ENCODE measurements around the gene FRMD1. TPM values are rescaled to one million over a fixed set of nuclear protein-coding genes. Genes with fewer than 3 reads are reported as not detected.

Gene FRMD1
- total and polyA plus RNA-seq, 2 experiments from 2014 or later: 0.07 TPM; not detected in 1

DNA sequence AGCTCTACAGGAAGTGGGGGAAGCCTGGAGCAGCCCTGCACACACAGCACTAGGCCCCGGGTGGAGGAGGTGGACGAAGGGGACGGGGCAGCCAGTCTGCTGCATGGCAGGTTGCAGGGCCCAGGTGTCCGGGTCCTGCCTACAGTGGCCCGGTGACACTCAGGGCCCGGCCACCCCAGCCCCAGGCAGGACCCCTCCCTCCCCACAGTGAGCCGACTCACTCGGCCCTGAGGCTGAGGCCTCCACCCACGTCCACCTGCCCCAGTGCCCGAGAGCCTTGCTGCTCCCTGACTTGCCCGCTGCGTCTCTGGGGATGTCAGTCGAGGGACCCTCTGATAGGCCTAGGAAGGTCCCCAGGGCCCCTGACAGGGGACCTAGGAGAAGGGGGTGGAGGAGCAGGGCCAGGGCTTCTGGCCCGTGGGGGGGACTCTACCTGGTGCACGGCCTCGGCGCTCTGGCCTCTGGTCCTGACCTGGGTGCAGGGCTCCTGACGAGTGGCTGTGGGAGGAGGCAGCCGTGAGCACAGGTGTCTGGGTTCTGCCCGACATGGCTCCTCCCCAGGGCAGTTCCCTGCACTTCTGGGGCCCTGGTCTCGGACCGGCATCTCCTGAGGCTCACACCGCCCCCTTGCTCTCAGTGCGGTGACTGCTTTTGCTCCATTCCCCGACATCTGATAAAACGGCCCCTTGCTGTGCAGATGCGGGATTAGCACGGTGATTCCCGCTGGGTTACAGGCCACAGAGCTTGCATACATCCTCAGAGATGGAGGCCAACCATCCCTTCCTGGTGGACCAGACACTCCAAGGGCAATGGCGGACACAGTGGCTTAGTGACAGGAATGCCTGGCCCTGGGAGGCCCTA is 20.1 kb downstream of the FRMD1 start:
- Histone ChIP-seq H2AFZ (no peak overlapping the region), H3K4me2 (no peak overlapping the region), H3K27ac (no peak overlapping the region), H3K9me3 (ENCODE audit: low read depth) (no peaks in the 10 kb centered on the region), H3K36me3 (replicated peaks; ENCODE audit: insufficient read depth, low read depth) (no peaks in the 10 kb centered on the region), H3K4me3 (no peak overlapping the region), H3K4me1 (ENCODE audit: insufficient read depth) (no peaks in the 10 kb centered on the region), H3K79me2 (no peaks in the 10 kb centered on the region), H4K20me1 (ENCODE audit: insufficient read depth, poor library complexity, severe bottlenecking) (no peaks in the 10 kb centered on the region), H3K9me2 (replicated peaks; ENCODE audit: insufficient read depth) (no peaks in the 10 kb centered on the region), H3K27me3 (no peaks in the 10 kb centered on the region)
- no peak for TF ChIP-seq EZH2 (IDR thresholded peaks at IDR 0.05; ENCODE audit: borderline replicate concordance)
- TF ChIP-seq EZH2phosphoT487 (IDR thresholded peaks at IDR 0.05; ENCODE audit: low read depth, severe bottlenecking, unreplicated experiment): no peak
- TF ChIP-seq, protein P1, sequence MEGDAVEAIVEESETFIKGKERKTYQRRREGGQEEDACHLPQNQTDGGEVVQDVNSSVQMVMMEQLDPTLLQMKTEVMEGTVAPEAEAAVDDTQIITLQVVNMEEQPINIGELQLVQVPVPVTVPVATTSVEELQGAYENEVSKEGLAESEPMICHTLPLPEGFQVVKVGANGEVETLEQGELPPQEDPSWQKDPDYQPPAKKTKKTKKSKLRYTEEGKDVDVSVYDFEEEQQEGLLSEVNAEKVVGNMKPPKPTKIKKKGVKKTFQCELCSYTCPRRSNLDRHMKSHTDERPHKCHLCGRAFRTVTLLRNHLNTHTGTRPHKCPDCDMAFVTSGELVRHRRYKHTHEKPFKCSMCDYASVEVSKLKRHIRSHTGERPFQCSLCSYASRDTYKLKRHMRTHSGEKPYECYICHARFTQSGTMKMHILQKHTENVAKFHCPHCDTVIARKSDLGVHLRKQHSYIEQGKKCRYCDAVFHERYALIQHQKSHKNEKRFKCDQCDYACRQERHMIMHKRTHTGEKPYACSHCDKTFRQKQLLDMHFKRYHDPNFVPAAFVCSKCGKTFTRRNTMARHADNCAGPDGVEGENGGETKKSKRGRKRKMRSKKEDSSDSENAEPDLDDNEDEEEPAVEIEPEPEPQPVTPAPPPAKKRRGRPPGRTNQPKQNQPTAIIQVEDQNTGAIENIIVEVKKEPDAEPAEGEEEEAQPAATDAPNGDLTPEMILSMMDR (IDR thresholded peaks at IDR 0.05; ENCODE audit: poor library complexity): no peak
- WGBS (ENCODE audit: low lambda C conversion rate, missing lambda C conversion rate): 90% methylated on average over 28 of the region's 30 CpGs
- DNase-seq (ENCODE audit: low spot score): no peak

DNA sequence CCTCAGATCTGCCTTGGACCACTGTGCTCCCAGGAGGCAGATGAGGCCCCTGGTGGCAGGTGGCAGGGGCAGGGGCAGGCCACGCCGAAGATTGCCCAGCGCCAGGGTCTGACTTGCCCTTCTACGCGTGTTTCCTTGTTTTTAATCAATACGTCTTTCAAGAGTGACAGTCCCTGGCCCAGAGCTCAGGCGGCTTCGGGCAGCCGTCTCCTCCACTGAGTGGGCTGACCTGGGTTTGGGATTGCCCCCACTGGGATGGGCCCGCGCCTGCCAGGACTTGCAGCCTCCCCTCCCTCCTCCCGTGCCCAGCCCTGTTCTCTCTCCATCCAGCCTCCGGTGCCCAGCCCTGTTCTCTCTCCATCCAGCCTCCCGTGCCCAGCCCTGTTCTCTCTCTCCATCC is 21.2 kb downstream of the FRMD1 start:
- TF ChIP-seq EZH2phosphoT487 (IDR thresholded peaks at IDR 0.05; ENCODE audit: low read depth, severe bottlenecking, unreplicated experiment) (no peak), EZH2 (IDR thresholded peaks at IDR 0.05; ENCODE audit: borderline replicate concordance) (no peak)
- TF ChIP-seq, protein P1 (IDR thresholded peaks at IDR 0.05; ENCODE audit: poor library complexity): no peak
- 95% methylated on average over 10 of the region's 14 CpGs for WGBS (ENCODE audit: low lambda C conversion rate, missing lambda C conversion rate)
- Histone ChIP-seq H3K4me2 (no peak overlapping the region), H3K27me3 (no peaks in the 10 kb centered on the region), H3K36me3 (replicated peaks; ENCODE audit: insufficient read depth, low read depth) (no peaks in the 10 kb centered on the region), H4K20me1 (ENCODE audit: insufficient read depth, poor library complexity, severe bottlenecking) (no peaks in the 10 kb centered on the region), H3K4me1 (ENCODE audit: insufficient read depth) (no peaks in the 10 kb centered on the region), H3K79me2 (no peaks in the 10 kb centered on the region), H3K9me3 (ENCODE audit: low read depth) (no peaks in the 10 kb centered on the region), H3K4me3 (no peak overlapping the region), H2AFZ (no peak overlapping the region), H3K27ac (no peak overlapping the region), H3K9me2 (replicated peaks; ENCODE audit: insufficient read depth) (no peaks in the 10 kb centered on the region)
- DNase-seq (ENCODE audit: low spot score): no peak

DNA sequence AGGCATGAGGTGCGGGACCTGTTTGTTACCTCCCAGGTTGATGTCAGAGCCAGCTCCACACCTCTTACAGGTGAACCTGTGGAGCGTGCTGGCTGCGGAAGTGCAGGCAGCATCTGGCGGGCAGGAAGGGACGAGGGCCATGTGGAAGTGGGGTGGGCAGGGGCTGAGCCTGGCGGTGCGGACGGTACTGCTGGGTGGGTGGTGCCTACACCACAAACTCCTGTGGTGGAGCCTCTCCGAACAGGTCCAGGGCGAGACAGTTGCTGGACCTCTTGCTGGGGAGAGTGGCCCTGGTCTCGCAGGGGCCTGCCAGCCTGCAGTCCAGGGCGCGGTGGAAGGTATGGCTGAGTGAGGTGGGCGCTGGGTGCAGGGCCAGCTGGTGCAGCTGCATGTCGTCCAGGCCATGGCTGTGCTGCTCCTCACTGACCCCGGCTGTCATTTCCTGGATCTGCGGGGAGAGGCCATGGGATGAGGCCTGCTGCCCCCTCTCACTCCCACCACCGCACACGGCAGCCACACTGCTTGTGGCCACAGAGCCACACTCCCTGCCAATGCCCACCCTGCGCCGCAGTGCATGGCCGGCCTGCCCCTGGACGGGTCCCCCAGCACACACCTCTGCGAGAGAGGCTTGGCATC is 22.0 kb downstream of the FRMD1 start:
- no peak overlapping the region for H3K4me2 ChIP-seq
- TF ChIP-seq EZH2phosphoT487 (IDR thresholded peaks at IDR 0.05; ENCODE audit: low read depth, severe bottlenecking, unreplicated experiment) (no peak), EZH2 (IDR thresholded peaks at IDR 0.05; ENCODE audit: borderline replicate concordance) (no peak)
- TF ChIP-seq, protein P1 (IDR thresholded peaks at IDR 0.05; ENCODE audit: poor library complexity): no peak
- no peak for DNase-seq (ENCODE audit: low spot score)
- H3K9me3 ChIP-seq (ENCODE audit: low read depth): no peaks in the 10 kb centered on the region
- no peak overlapping the region for H3K27ac ChIP-seq
- H3K4me1 ChIP-seq (ENCODE audit: insufficient read depth): no peaks in the 10 kb centered on the region
- no peaks in the 10 kb centered on the region for H3K27me3 ChIP-seq
- H2AFZ ChIP-seq: no peak overlapping the region
- H3K4me3 ChIP-seq: no peak overlapping the region
- H3K36me3 ChIP-seq (replicated peaks; ENCODE audit: insufficient read depth, low read depth): no peaks in the 10 kb centered on the region
- H4K20me1 ChIP-seq (ENCODE audit: insufficient read depth, poor library complexity, severe bottlenecking): no peaks in the 10 kb centered on the region
- H3K9me2 ChIP-seq (replicated peaks; ENCODE audit: insufficient read depth): no peaks in the 10 kb centered on the region
- 87% methylated on average over 24 of the region's 24 CpGs for WGBS (ENCODE audit: low lambda C conversion rate, missing lambda C conversion rate)
- H3K79me2 ChIP-seq: no peaks in the 10 kb centered on the region

Data from hepatocyte (in vitro differentiated cells).